Body of pancreas (tissue), 4 donors: ENCODE results near the gene GET3.

ENCODE experiments used
- POLR2A ChIP-seq, 3 donors: fragments of 450-650 bp; IDR thresholded peaks; one replicate each; pipeline ENCODE4 v1.6.1; 2016; ENCODE audit warnings: antibody characterized with exemption in 3 of 3, mild to moderate bottlenecking in 2 of 3
- TF ChIP-seq, protein P1 (sequence below), 7 experiments: fragments of 450-650 bp in 4 of 7; fragments of 200-600 bp in 3 of 7; sonication (generic) in 3 of 7; IDR thresholded peaks; one replicate each; pipeline ENCODE4 v1.5.1; 2016 to 2019; ENCODE audit warnings: antibody characterized with exemption in 7 of 7

DNA sequence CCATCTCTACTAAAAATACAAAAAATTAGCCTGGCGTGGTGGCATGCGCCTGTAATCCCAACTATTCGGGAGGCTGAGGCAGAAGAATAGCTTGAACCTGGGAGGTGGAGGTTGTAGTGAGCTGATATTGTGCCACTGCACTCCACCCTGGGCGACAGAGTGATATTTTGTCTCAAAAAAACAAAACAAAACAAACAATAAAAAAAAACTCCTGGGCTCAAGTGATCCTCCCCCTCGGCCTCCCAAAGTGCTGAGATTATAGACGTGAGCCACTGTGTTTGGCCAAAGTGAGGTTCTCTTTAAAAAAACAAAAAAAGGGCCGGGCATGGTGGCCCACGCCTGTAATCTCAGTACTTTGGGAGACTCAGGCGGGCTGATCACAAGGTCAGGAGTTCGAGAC, 50.2 kb downstream of the GET3 start:
- TF ChIP-seq, protein P1, sequence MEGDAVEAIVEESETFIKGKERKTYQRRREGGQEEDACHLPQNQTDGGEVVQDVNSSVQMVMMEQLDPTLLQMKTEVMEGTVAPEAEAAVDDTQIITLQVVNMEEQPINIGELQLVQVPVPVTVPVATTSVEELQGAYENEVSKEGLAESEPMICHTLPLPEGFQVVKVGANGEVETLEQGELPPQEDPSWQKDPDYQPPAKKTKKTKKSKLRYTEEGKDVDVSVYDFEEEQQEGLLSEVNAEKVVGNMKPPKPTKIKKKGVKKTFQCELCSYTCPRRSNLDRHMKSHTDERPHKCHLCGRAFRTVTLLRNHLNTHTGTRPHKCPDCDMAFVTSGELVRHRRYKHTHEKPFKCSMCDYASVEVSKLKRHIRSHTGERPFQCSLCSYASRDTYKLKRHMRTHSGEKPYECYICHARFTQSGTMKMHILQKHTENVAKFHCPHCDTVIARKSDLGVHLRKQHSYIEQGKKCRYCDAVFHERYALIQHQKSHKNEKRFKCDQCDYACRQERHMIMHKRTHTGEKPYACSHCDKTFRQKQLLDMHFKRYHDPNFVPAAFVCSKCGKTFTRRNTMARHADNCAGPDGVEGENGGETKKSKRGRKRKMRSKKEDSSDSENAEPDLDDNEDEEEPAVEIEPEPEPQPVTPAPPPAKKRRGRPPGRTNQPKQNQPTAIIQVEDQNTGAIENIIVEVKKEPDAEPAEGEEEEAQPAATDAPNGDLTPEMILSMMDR (IDR thresholded peaks at IDR 0.05): no peak
- TF ChIP-seq POLR2A (IDR thresholded peaks at IDR 0.05): no peak
